K562 (cell line): ENCODE measurements around the gene KLHL18. TPM values are rescaled to one million over a fixed set of nuclear protein-coding genes. Genes with fewer than 3 reads are reported as not detected.

ENCODE experiments used
- ATAC-seq: fragments of 200-7000 bp; cut with Tn5 transposase; 3 replicates; pipeline ENCODE4 v1.9.1; 2020; ENCODE audit warnings: moderate library complexity
- BruUV-seq: library from RNA; stranded (reverse); fragments of 400-500 nt; replicated peaks from 2 replicates; lab custom pipeline; 2021; lab: Mats Ljungman, UMichigan
- CTCF ChIA-PET: fragments of 300-600 bp; formaldehyde crosslinking; extraction: SDS; loops from one replicate; lab custom pipeline; 2021; ENCODE audit warnings: low intra/inter-chr PET ratio; lab: Yijun Ruan, JAX
- POLR2A ChIA-PET: fragments of 300-600, 350-650 bp; sonication (Branson Sonifier 250); formaldehyde crosslinking; extraction: SDS; loops from one replicate; lab custom pipeline; 2021; ENCODE audit warnings: antibody characterized with exemption, inconsistent platforms; lab: Yijun Ruan, JAX
- DNase-seq, 4 experiments: peaks; one replicate each; pipeline versions ENCODE4 v3.0.0 to v3.0.0-alpha.2; 2011 to 2018; ENCODE audit warnings: low spot score in 3 of 4, mixed read lengths in 3 of 4; ENCODE audit errors: extremely low read depth in 1 of 4
- FAIRE-seq: peaks from 2 replicates; lab custom pipeline; 2011; peaks lifted over from hg19 to GRCh38; lab: Jason Lieb, UNC
- H2AFZ ChIP-seq: 2 replicates; pipeline ENCODE4 v1.6.0; 2011; ENCODE audit warnings: low read depth, low read length, control low read depth, inconsistent platforms
- H3K27ac ChIP-seq: fragments of 200-600 bp; 3 replicates; pipeline ENCODE4 v1.8.0; 2011; ENCODE audit warnings: low read depth, mild to moderate bottlenecking, control low read depth, inconsistent platforms, low read length, moderate library complexity, mixed read lengths; ENCODE audit errors: extremely low read depth
- H3K27me3 ChIP-seq, 2 experiments: fragments of 300-600 bp in 1 of 2; 2 replicates in 1 of 2; 3 replicates in 1 of 2; pipeline versions ENCODE4 v1.6.0 to v1.8.0; 2011; ENCODE audit warnings: inconsistent platforms in 2 of 2, low read length in 2 of 2, mild to moderate bottlenecking in 1 of 2, mixed read lengths in 1 of 2, moderate library complexity in 1 of 2; ENCODE audit not compliant: control insufficient read depth in 2 of 2, insufficient read depth in 2 of 2
- H3K36me3 ChIP-seq: fragments of 300-600 bp; 3 replicates; pipeline ENCODE4 v1.8.0; 2011; ENCODE audit warnings: mild to moderate bottlenecking, low read length, inconsistent platforms; ENCODE audit not compliant: control insufficient read depth, insufficient read depth
- H3K4me1 ChIP-seq, 2 experiments: fragments of 200-600 bp in 1 of 2; replicated peaks in 1 of 2; 2 replicates in 1 of 2; 3 replicates in 1 of 2; pipeline versions ENCODE4 v1.5.1 to v1.8.0; 2011; ENCODE audit warnings: inconsistent platforms in 2 of 2, low read length in 2 of 2, mild to moderate bottlenecking in 1 of 2, mixed read lengths in 1 of 2, moderate library complexity in 1 of 2; ENCODE audit not compliant: control insufficient read depth in 2 of 2, insufficient read depth in 2 of 2
- H3K4me2 ChIP-seq: 2 replicates; pipeline ENCODE4 v1.6.1; 2011; ENCODE audit warnings: low read length, control low read depth, inconsistent platforms, mixed read lengths; ENCODE audit not compliant: insufficient read depth
- H3K4me3 ChIP-seq: fragments of 200-600 bp; sonication (generic), shearing (Covaris generic); 2 replicates; pipeline ENCODE4 v1.5.1; 2016; ENCODE audit warnings: control low read depth, inconsistent platforms
- H3K79me2 ChIP-seq: fragments of 200-600 bp; 3 replicates; pipeline ENCODE4 v1.8.0; 2011; ENCODE audit warnings: low read length, inconsistent platforms; ENCODE audit not compliant: control insufficient read depth, insufficient read depth
- H3K9ac ChIP-seq, 2 experiments: 2 replicates each; pipeline versions ENCODE4 v1.6.0 to v1.6.1; 2011; ENCODE audit warnings: low read depth in 2 of 2, low read length in 2 of 2, control low read depth in 1 of 2, inconsistent platforms in 1 of 2, mild to moderate bottlenecking in 1 of 2, mixed read lengths in 1 of 2; ENCODE audit not compliant: insufficient read depth in 1 of 2
- H3K9me1 ChIP-seq: one replicate; pipeline ENCODE4 v1.6.0; 2011; ENCODE audit warnings: inconsistent platforms, mild to moderate bottlenecking, low read length, moderate library complexity; ENCODE audit not compliant: control insufficient read depth, insufficient read depth
- H3K9me3 ChIP-seq: replicated peaks from 2 replicates; pipeline ENCODE4 v1.5.1; 2011; ENCODE audit warnings: low read depth, low read length, inconsistent platforms; ENCODE audit not compliant: control insufficient read depth, insufficient read depth
- H4K20me1 ChIP-seq: replicated peaks from 2 replicates; pipeline ENCODE4 v1.6.1; 2011; ENCODE audit warnings: low read length, inconsistent platforms, mixed read lengths; ENCODE audit not compliant: control insufficient read depth, insufficient read depth
- HIVEP1 ChIP-seq: fragments of 250-450 bp; sonication (Bioruptor Pico); IDR thresholded peaks from 2 replicates; pipeline ENCODE4 v1.4.0; 2020; ENCODE audit warnings: mild to moderate bottlenecking
- MYNN ChIP-seq, 2 experiments: sonication (generic); formaldehyde crosslinking in 1 of 2; IDR thresholded peaks; 2 replicates each; pipeline versions ENCODE4 v1.5.0 to v1.6.1; 2016 to 2020; ENCODE audit warnings: antibody characterized with exemption in 1 of 2, missing genetic modification reagents in 1 of 2
- ZBTB1 ChIP-seq: sonication (generic); formaldehyde crosslinking; IDR thresholded peaks from 2 replicates; pipeline ENCODE4 v1.8.1; 2023; ENCODE audit warnings: missing genetic modification reagents, low read depth, mild to moderate bottlenecking, borderline replicate concordance
- ZNF121 ChIP-seq: sonication (generic); formaldehyde crosslinking; conservative IDR thresholded peaks from 2 replicates; pipeline ENCODE4 v1.8.0; 2022; ENCODE audit warnings: missing genetic modification reagents
- in situ Hi-C: fragments of 300-500 bp; cut with MboI; formaldehyde crosslinking; loops from 4 replicates; pipeline ENCODE4 v1.15.0; 2018; ENCODE audit warnings: inconsistent platforms, mixed read lengths
- intact Hi-C: fragments of 100-400 bp; cut with micrococcal nuclease; formaldehyde crosslinking; loops from 2 replicates; pipeline ENCODE4 v1.14.2; 2022
- polyA plus RNA-seq, 8 experiments: library from polyadenylated mRNA; depleted of rRNA in 4 of 8; stranded (reverse) in 5 of 8; unstranded in 3 of 8; fragments of >200 nt; fragmentation: Nextera tagmentation in 2 of 8; fragmentation: Illumina TruSeq in 1 of 8; extraction: Ambion mirVana in 2 of 8; extraction: Trizol in 1 of 8; gene quantifications; 2 replicates each; pipeline versions ENCODE4 v1.2.1 to v1.2.3, GENCODE V29; 2011 to 2014; ENCODE audit warnings: inconsistent platforms in 1 of 8, missing spikeins in 1 of 8
- total RNA-seq, 7 experiments: library from RNA; depleted of rRNA in 6 of 7; stranded (reverse); fragments of >200 nt in 6 of 7; fragmentation: Illumina TruSeq in 2 of 7; extraction: Trizol in 2 of 7; gene quantifications; 2 replicates each; pipeline versions ENCODE4 v1.2.1 to v1.2.3, GENCODE V29; 2011 to 2021; ENCODE audit warnings: low replicate concordance in 1 of 7
- TF ChIP-seq, protein P1 (sequence below): fragments of 450-650 bp; IDR thresholded peaks from 2 replicates; pipeline ENCODE4 v1.7.1; 2018; ENCODE audit warnings: mild to moderate bottlenecking, low read depth; ENCODE audit not compliant: partially characterized antibody

KLHL18 gene
- total and polyA plus RNA-seq, 9 of the 15 experiments (the other 6 are each of a cell fraction or from before 2014, with no cell fraction given): 26.7 to 97.5 (median 48.7) TPM

GRCh38 chr3:47374587-47374986, 91.8 kb downstream of the KLHL18 start:
- POLR2A ChIA-PET: interaction anchor here (1.3 kb wide), 1 partner anchor 13 kb away, joined by 3 read pairs; no protein-coding TSS in a partner anchor
- Histone ChIP-seq H3K36me3 (no peaks in the 10 kb centered on the region), H3K9me1 (no peaks in the 10 kb centered on the region), H3K9ac (no peak overlapping the region), H2AFZ (no peak overlapping the region), H3K9me3 (no peaks in the 10 kb centered on the region), H3K79me2 (peaks cover 10% of the 10 kb centered on the region), H3K4me3 (no peak overlapping the region), H3K27ac (no peak overlapping the region), H3K4me2 (no peak overlapping the region), H4K20me1 (no peaks in the 10 kb centered on the region), H3K27me3 (no peaks in the 10 kb centered on the region), H3K4me1 (peaks cover 8 to 20% of the 10 kb centered on the region in 2 experiments)
- no peak for ATAC-seq
- CTCF ChIA-PET: no interaction called here
- TF ChIP-seq ZNF121 (peak; percentile 69), HIVEP1 (no peak), MYNN (IDR thresholded peaks at IDR 0.05) (no peak), MYNN (CRISPR knock-in tag; IDR thresholded peaks at IDR 0.05) (no peak), ZBTB1 (CRISPR knock-in tag) (no peak)
- TF ChIP-seq, protein P1, sequence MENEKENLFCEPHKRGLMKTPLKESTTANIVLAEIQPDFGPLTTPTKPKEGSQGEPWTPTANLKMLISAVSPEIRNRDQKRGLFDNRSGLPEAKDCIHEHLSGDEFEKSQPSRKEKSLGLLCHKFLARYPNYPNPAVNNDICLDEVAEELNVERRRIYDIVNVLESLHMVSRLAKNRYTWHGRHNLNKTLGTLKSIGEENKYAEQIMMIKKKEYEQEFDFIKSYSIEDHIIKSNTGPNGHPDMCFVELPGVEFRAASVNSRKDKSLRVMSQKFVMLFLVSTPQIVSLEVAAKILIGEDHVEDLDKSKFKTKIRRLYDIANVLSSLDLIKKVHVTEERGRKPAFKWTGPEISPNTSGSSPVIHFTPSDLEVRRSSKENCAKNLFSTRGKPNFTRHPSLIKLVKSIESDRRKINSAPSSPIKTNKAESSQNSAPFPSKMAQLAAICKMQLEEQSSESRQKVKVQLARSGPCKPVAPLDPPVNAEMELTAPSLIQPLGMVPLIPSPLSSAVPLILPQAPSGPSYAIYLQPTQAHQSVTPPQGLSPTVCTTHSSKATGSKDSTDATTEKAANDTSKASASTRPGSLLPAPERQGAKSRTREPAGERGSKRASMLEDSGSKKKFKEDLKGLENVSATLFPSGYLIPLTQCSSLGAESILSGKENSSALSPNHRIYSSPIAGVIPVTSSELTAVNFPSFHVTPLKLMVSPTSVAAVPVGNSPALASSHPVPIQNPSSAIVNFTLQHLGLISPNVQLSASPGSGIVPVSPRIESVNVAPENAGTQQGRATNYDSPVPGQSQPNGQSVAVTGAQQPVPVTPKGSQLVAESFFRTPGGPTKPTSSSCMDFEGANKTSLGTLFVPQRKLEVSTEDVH: no peak
- BruUV-seq: no TSS peak
- intact Hi-C loops: loop anchor here (10.0 kb wide), 3 partner anchors 360 to 670 kb away; partner anchors contain the start of genes MYL3 and TMIE
- in situ Hi-C loops: no loop called here
- no peak for FAIRE-seq
- no peak for DNase-seq
